GM23248 (cell line): Measurements from ENCODE around the gene SLC12A7.

Source experiments
- EZH2 ChIP-seq: fragments of 200-600 bp; sonication (generic); IDR thresholded peaks from 2 replicates; pipeline ENCODE4 v1.6.1; 2018; ENCODE audit warnings: antibody characterized with exemption, mild to moderate bottlenecking; ENCODE audit not compliant: insufficient read depth, poor library complexity, severe bottlenecking
- EZH2phosphoT487 ChIP-seq: fragments of 200-600 bp; sonication (generic); IDR thresholded peaks from 2 replicates; pipeline ENCODE4 v1.6.1; 2018; ENCODE audit warnings: antibody characterized with exemption, moderate library complexity, mild to moderate bottlenecking, low read depth; ENCODE audit not compliant: insufficient read depth

GRCh38 chr5:1153428-1153827, 41.6 kb upstream of the SLC12A7 start:
- no peak for TF ChIP-seq EZH2
- no peak for TF ChIP-seq EZH2phosphoT487
